Right lobe of liver (tissue), 6 donors: ENCODE results near the gene ADGRL2. TPM values are rescaled to one million over a fixed set of nuclear protein-coding genes. Genes with fewer than 3 reads are reported as not detected.

Experiments used
- ATAC-seq, 4 donors: fragments of 200-7000 bp; cut with Tn5 transposase; one replicate each; pipeline ENCODE4 v1.9.1; 2020; ENCODE audit warnings: mild to moderate bottlenecking in 4 of 4, moderate library complexity in 4 of 4
- DNase-seq, 3 donors: peaks; one replicate each; pipeline ENCODE4 v3.0.0-alpha.2; 2020
- H3K27ac ChIP-seq, 3 donors: fragments of 200-600 bp; one replicate each; pipeline ENCODE4 v1.8.0; 2022
- H3K27me3 ChIP-seq, 2 donors: fragments of 200-600 bp; one replicate each; pipeline ENCODE4 v1.8.0; 2022
- H3K36me3 ChIP-seq, 4 donors: fragments of 200-600 bp; sonication (generic) in 1 of 4; one replicate each; pipeline versions ENCODE4 v1.5.1 to v1.8.0; 2017 to 2022; ENCODE audit warnings: control low read depth in 1 of 4
- H3K4me1 ChIP-seq, 4 donors: fragments of 200-600 bp; sonication (generic) in 1 of 4; one replicate each; pipeline versions ENCODE4 v1.5.1 to v1.8.0; 2017 to 2022; ENCODE audit warnings: control low read depth in 1 of 4
- H3K4me3 ChIP-seq, 3 donors: fragments of 200-600 bp; one replicate each; pipeline ENCODE4 v1.8.0; 2022
- H3K9me3 ChIP-seq, 4 donors: fragments of 200-600 bp; sonication (generic) in 1 of 4; one replicate each; pipeline versions ENCODE4 v1.5.1 to v1.8.0; 2017 to 2022; ENCODE audit warnings: control low read depth in 1 of 4
- POLR2A ChIP-seq: fragments of 450-650 bp; IDR thresholded peaks from one replicate; pipeline ENCODE4 v1.6.1; 2017; ENCODE audit warnings: antibody characterized with exemption, mild to moderate bottlenecking
- WGBS: methylation state at CpG from one replicate; pipeline ENCODE4 v1.1.6; 2018; ENCODE audit warnings: low coverage, low lambda C conversion rate; ENCODE audit not compliant: insufficient coverage; ENCODE audit errors: missing lambda C conversion rate; 5-methylcytosine and 5-hydroxymethylcytosine counted together
- intact Hi-C, 2 donors: fragments of 100-400 bp; cut with DNase I; formaldehyde crosslinking; loops; one replicate each; pipeline versions ENCODE4 v1.11.2 to v1.14.1; 2022
- total RNA-seq, 6 experiments: library from RNA; depleted of rRNA in 2 of 6; stranded (reverse); fragments of >200 nt in 2 of 6; fragmentation: NEBNext Ultra II Directional in 3 of 6; extraction: Animal tissue kit (Norgen Biotek cat#: 25700) in 3 of 6; gene quantifications; one replicate each; pipeline versions ENCODE4 v1.1.0 to v1.2.4, GENCODE V29; 2016 to 2023
- TF ChIP-seq, protein P1 (sequence below), 4 donors: fragments of 200-600 bp in 3 of 4; fragments of 450-650 bp in 1 of 4; IDR thresholded peaks; one replicate each; pipeline versions ENCODE4 v1.5.1 to v1.8.0; 2016 to 2022; ENCODE audit warnings: antibody characterized with exemption in 4 of 4, mild to moderate bottlenecking in 2 of 4
- donor health status: DM: no; HTN: yes; CAD: no.
- donor health status: DM: no; HTN: no; CAD: no.
- donor health status: DM: no; HTN: no; CAD: no.
- donor health status: DM: no; HTN: yes; CAD: no.
- donor health status: DM: no; HTN: yes; CAD: no.

The ADGRL2 gene
- total RNA-seq, 6 experiments from 2014 or later = 38.0 to 72.3 (median 51.2) TPM

DNA sequence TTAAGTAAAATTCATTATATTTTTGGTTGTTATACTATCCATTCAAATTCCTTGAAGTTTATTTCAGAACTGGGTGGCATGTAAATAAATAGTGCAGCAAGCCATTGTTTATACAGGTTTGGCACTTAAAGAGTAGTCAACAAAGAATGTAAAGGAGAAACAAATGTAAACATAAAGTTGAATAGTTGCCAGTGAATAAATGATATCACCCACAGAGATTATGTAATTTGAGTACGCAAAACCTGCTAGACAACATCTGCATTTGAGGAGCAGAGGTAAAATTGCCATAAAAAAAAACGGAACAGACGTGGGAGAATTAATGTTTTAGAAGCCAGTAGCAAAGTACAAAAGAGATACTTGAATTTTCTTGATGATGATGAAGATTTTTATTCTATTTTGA, 111.6 kb downstream of the ADGRL2 start:
- Histone ChIP-seq H3K4me1 (peaks cover 0 to 12% (median 0%) of the 10 kb centered on the region in 4 donors), H3K27me3 (no peaks in the 10 kb centered on the region), H3K36me3 (no peaks in the 10 kb centered on the region), H3K27ac (no peak overlapping the region), H3K9me3 (no peaks in the 10 kb centered on the region), H3K4me3 (no peak overlapping the region)
- WGBS = 85% methylated on average over 3 of the region's 3 CpGs
- no peak for DNase-seq
- intact Hi-C loops = no loop called here
- ATAC-seq = no peak
- no peak for TF ChIP-seq POLR2A
- TF ChIP-seq, protein P1, sequence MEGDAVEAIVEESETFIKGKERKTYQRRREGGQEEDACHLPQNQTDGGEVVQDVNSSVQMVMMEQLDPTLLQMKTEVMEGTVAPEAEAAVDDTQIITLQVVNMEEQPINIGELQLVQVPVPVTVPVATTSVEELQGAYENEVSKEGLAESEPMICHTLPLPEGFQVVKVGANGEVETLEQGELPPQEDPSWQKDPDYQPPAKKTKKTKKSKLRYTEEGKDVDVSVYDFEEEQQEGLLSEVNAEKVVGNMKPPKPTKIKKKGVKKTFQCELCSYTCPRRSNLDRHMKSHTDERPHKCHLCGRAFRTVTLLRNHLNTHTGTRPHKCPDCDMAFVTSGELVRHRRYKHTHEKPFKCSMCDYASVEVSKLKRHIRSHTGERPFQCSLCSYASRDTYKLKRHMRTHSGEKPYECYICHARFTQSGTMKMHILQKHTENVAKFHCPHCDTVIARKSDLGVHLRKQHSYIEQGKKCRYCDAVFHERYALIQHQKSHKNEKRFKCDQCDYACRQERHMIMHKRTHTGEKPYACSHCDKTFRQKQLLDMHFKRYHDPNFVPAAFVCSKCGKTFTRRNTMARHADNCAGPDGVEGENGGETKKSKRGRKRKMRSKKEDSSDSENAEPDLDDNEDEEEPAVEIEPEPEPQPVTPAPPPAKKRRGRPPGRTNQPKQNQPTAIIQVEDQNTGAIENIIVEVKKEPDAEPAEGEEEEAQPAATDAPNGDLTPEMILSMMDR (IDR thresholded peaks at IDR 0.05) = no peak

DNA sequence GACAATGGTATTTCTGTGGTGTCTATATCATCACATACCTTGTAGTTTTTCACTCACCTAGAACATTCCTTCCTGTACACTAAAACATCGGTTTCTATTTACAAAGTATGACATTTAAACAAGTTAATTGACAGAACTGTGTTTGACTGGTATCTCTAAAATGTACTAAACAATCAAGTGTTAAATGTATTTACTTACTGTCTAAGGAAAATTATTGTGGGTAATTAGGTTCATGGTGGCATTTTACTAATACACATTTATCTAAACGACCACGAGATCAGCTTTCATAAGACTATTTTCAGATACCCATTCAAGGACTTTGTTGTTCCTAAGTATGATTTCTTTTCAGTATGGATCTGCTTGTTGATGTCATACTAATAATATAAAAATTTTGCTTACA, 115.2 kb downstream of the ADGRL2 start:
- intact Hi-C loops = no loop called here
- WGBS = 58% methylated on average over 3 of the region's 3 CpGs
- Histone ChIP-seq H3K4me3 (no peak overlapping the region), H3K36me3 (no peaks in the 10 kb centered on the region), H3K4me1 (peaks cover 0 to 16% (median 0%) of the 10 kb centered on the region in 4 donors), H3K27me3 (no peaks in the 10 kb centered on the region), H3K9me3 (no peaks in the 10 kb centered on the region), H3K27ac (no peak overlapping the region)
- no peak for DNase-seq
- no peak for ATAC-seq
- no peak for TF ChIP-seq POLR2A
- TF ChIP-seq, protein P1 (IDR thresholded peaks at IDR 0.05) = no peak

DNA sequence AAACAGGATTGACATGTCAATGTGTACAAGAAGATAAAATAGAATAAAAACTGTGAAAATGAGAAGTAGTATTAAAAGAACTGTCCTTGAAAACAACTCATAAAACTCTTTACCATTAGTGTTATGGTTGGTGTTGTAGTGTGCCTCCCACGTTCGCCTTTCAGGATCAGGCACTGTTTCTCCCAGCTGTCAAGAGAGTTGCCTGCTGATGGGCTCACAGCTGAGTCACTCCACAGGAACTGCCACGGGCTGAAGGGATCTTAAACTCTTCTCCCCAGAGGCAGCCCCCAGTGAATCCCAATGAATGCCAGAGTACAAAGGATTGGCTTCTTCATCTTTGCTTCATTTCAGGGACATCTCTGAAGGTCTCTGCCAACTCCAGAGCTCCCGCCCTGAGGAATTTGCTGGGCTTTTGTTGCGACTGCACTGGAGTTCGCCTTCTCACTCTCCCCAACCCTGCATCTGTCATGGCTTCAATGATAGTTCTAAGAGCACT, 119.6 kb downstream of the ADGRL2 start:
- ATAC-seq (peak in 3 of 4 donors; percentile 14 to 32 (median 25)), DNase-seq (no peak)
- TF ChIP-seq, protein P1 (IDR thresholded peaks at IDR 0.05) = no peak
- no peak for TF ChIP-seq POLR2A
- Histone ChIP-seq H3K36me3 (no peaks in the 10 kb centered on the region), H3K4me3 (no peak overlapping the region), H3K27me3 (no peaks in the 10 kb centered on the region), H3K4me1 (peaks cover 0 to 9% (median 0%) of the 10 kb centered on the region in 4 donors), H3K27ac (no peak overlapping the region), H3K9me3 (no peaks in the 10 kb centered on the region)
- intact Hi-C loops = no loop called here
- 81% methylated on average over 4 of the region's 6 CpGs for WGBS

DNA sequence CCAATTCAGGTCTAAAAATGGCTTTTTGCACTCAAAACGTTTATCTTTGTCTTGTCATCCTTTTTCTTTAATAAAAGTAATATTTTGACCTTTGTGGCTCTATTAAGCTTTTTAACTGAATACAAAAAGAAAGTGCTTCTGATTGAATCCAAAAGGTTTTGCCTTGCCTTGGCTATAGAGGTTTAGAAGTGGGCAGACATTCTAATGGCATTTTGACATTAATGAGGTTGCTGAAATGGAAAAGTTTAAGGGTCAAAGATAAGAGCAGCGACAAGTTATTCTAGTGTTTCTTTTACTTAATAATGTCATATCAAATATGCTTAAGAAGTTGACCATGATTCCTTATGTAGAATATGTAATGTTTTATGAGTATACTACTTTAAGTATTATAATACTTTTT, 120.2 kb downstream of the ADGRL2 start:
- H3K9me3 ChIP-seq = no peaks in the 10 kb centered on the region
- intact Hi-C loops = no loop called here
- H3K36me3 ChIP-seq = no peaks in the 10 kb centered on the region
- no peak for TF ChIP-seq POLR2A
- TF ChIP-seq, protein P1 (IDR thresholded peaks at IDR 0.05) = no peak
- H3K27ac ChIP-seq = no peak overlapping the region
- no peak overlapping the region for H3K4me3 ChIP-seq
- WGBS = 33% methylated on average over 2 of the region's 2 CpGs
- peaks cover 0 to 4% (median 0%) of the 10 kb centered on the region in 4 donors for H3K4me1 ChIP-seq
- peak in 1 of 4 donors; percentile 29 for ATAC-seq
- no peaks in the 10 kb centered on the region for H3K27me3 ChIP-seq
- DNase-seq = no peak

DNA sequence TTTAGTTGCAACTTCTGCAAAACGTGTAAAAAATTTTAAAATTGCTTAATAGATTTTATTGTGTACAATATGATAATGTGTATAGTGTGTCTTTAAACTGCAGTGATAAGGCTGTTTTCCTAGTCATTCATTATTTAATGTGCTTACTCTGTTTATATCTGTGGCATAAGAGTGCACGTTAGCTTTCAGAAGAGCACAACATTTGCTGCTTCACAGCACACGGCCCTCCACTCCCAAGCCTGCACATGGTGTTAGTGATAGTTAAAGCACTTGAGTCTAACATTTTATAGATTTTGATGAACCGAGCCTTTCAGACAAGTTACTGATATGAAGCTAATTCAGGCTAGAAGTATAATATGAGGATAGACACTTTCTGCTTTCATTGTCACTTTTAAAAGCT, 120.6 kb downstream of the ADGRL2 start:
- TF ChIP-seq, protein P1 (IDR thresholded peaks at IDR 0.05) = no peak
- no peak for TF ChIP-seq POLR2A
- Histone ChIP-seq H3K9me3 (no peaks in the 10 kb centered on the region), H3K27me3 (no peaks in the 10 kb centered on the region), H3K4me1 (peaks cover 0 to 4% (median 0%) of the 10 kb centered on the region in 4 donors), H3K4me3 (no peak overlapping the region), H3K36me3 (no peaks in the 10 kb centered on the region), H3K27ac (no peak overlapping the region)
- WGBS = 48% methylated on average over 4 of the region's 4 CpGs
- intact Hi-C loops = no loop called here
- DNase-seq = no peak
- no peak for ATAC-seq
